GM12878 (cell line): ENCODE measurements around the gene PHLDB3. TPM values are rescaled to one million over a fixed set of nuclear protein-coding genes. Genes with fewer than 3 reads are reported as not detected.
A peak's percentile ranks its signal among the peaks of the same experiment; 100 is the strongest.

ENCODE experiments used
- BCL11A ChIP-seq: IDR thresholded peaks from 2 replicates; pipeline ENCODE4 v1.6.1; 2011; ENCODE audit warnings: low read depth, low read length
- CEBPZ ChIP-seq: fragments of 150-350 bp; IDR thresholded peaks from 2 replicates; pipeline ENCODE4 v1.6.1; 2016; ENCODE audit warnings: low read depth, low read length
- CREM ChIP-seq: IDR thresholded peaks from 2 replicates; pipeline ENCODE4 v1.6.1; 2014; ENCODE audit warnings: antibody characterized with exemption, low read depth
- E4F1 ChIP-seq: fragments of 450-650 bp; IDR thresholded peaks from 2 replicates; pipeline ENCODE4 v1.6.1; 2018; ENCODE audit warnings: borderline replicate concordance, mild to moderate bottlenecking; ENCODE audit not compliant: partially characterized antibody
- EED ChIP-seq: sonication (generic); IDR thresholded peaks from 2 replicates; pipeline ENCODE4 v1.6.1; 2016; ENCODE audit warnings: antibody characterized with exemption, low read depth
- NFYB ChIP-seq: IDR thresholded peaks from 2 replicates; pipeline ENCODE4 v1.6.1; 2011; ENCODE audit warnings: low read depth, mild to moderate bottlenecking, low read length, improper control_type of control experiment, moderate library complexity; ENCODE audit not compliant: insufficient read depth
- NR2C2 ChIP-seq: IDR thresholded peaks from 2 replicates; pipeline ENCODE4 v1.6.1; 2011; ENCODE audit warnings: borderline replicate concordance, low read depth; ENCODE audit not compliant: control insufficient read depth, insufficient read length
- PKNOX1 ChIP-seq: fragments of 450-650 bp; IDR thresholded peaks from 2 replicates; pipeline ENCODE4 v1.6.1; 2016; ENCODE audit warnings: mild to moderate bottlenecking
- POLR2AphosphoS2 ChIP-seq: IDR thresholded peaks from 2 replicates; pipeline ENCODE4 v1.6.1; 2011; ENCODE audit warnings: low read depth, mild to moderate bottlenecking, low read length, improper control_type of control experiment, moderate library complexity
- RBBP5 ChIP-seq: fragments of 200-600 bp; sonication (generic); conservative IDR thresholded peaks from 2 replicates; pipeline ENCODE4 v1.6.1; 2016
- RCOR1 ChIP-seq: conservative IDR thresholded peaks from 2 replicates; pipeline ENCODE4 v1.6.1; 2012; ENCODE audit warnings: low read depth, low read length, improper control_type of control experiment
- TAF1 ChIP-seq: IDR thresholded peaks from 2 replicates; pipeline ENCODE4 v1.6.1; 2011; ENCODE audit warnings: mild to moderate bottlenecking, low read depth, low read length, borderline replicate concordance
- YY1 ChIP-seq: IDR thresholded peaks from 2 replicates; pipeline ENCODE4 v1.6.1; 2011; ENCODE audit warnings: low read depth, mild to moderate bottlenecking, low read length
- ZBTB33 ChIP-seq: fragments of 450-650 bp; IDR thresholded peaks from 2 replicates; pipeline ENCODE4 v1.6.1; 2017; ENCODE audit warnings: mild to moderate bottlenecking
- ZNF687 ChIP-seq: fragments of 450-650 bp; IDR thresholded peaks from 2 replicates; pipeline ENCODE4 v1.6.1; 2017; ENCODE audit warnings: mild to moderate bottlenecking, moderate library complexity
- ZSCAN29 ChIP-seq: fragments of 450-650 bp; IDR thresholded peaks from 2 replicates; pipeline ENCODE4 v1.6.1; 2017; ENCODE audit warnings: mild to moderate bottlenecking, moderate library complexity
- polyA plus RNA-seq, 11 experiments: library from polyadenylated mRNA; depleted of rRNA in 4 of 11; unstranded in 6 of 11; stranded (reverse) in 5 of 11; fragments of >200 nt; fragmentation: Nextera tagmentation in 4 of 11; fragmentation: Illumina TruSeq in 1 of 11; extraction: Ambion mirVana in 4 of 11; extraction: Trizol in 1 of 11; gene quantifications; 1 replicate in 1 of 11; 2 replicates in 10 of 11; pipeline versions ENCODE4 v1.2.1 to v1.2.3, GENCODE V29; 2011 to 2016; ENCODE audit warnings: inconsistent platforms in 2 of 11, missing spikeins in 2 of 11, low read depth in 1 of 11
- total RNA-seq, 4 experiments: library from RNA; depleted of rRNA in 3 of 4; stranded (reverse); fragments of >200 nt in 3 of 4; fragmentation: Illumina TruSeq in 1 of 4; extraction: Trizol in 1 of 4; gene quantifications; 2 replicates each; pipeline versions ENCODE4 v1.2.1 to v1.2.3, GENCODE V29; 2013 to 2021

The PHLDB3 gene
- total and polyA plus RNA-seq, 10 of the 15 experiments (the other 5 are each of a cell fraction or from before 2014, with no cell fraction given) = 0.13 to 13.0 (median 5.5) TPM

- no peak for TF ChIP-seq NR2C2
- peak; percentile 71 for TF ChIP-seq YY1
- TF ChIP-seq EED = no peak
- TF ChIP-seq CEBPZ = no peak
- no peak for TF ChIP-seq CREM
- no peak for TF ChIP-seq ZBTB33
- TF ChIP-seq TAF1 = peak; percentile 21; the same call in 1 of the 2 replicates
- no peak for TF ChIP-seq RCOR1
- TF ChIP-seq NFYB = no peak
- TF ChIP-seq PKNOX1 = peak; percentile 67; the same call in 1 of the 2 replicates
- no peak for TF ChIP-seq ZNF687
- no peak for TF ChIP-seq E4F1
- TF ChIP-seq ZSCAN29 = no peak
- no peak for TF ChIP-seq BCL11A
- TF ChIP-seq RBBP5 = no peak
- no peak for TF ChIP-seq POLR2AphosphoS2
These were observed 783 bp downstream of the PHLDB3 start (continued) for GRCh38 chr19:43503501-43504425.
